PC-3 (cell line): ENCODE measurements around the gene DENND2A.

ENCODE experiments used
- CTCF ChIP-seq: fragments of 300-600 bp; sonication (generic); conservative IDR thresholded peaks from 2 replicates; pipeline ENCODE4 v1.5.1; 2017; ENCODE audit warnings: antibody characterized with exemption, low read depth, mild to moderate bottlenecking, low read length
- EZH2 ChIP-seq: fragments of 300-600 bp; sonication (generic); IDR thresholded peaks from one replicate; pipeline ENCODE4 v1.6.1; 2017; ENCODE audit warnings: antibody characterized with exemption, mild to moderate bottlenecking, low read length; ENCODE audit not compliant: unreplicated experiment

- TF ChIP-seq CTCF (no peak), EZH2 (no peak)
These were observed 145.0 kb downstream of the DENND2A start for GRCh38 chr7:140495514-140496097.
